ENCODE results near the gene IBA57.

IBA57 gene

GRCh38 chr1:228157729-228158126, 7.9 kb upstream of the IBA57 start:
- DNase-seq = no peak

GRCh38 chr1:228158151-228159007, 7.2 kb upstream of the IBA57 start:
- DNase-seq = no peak

DNA sequence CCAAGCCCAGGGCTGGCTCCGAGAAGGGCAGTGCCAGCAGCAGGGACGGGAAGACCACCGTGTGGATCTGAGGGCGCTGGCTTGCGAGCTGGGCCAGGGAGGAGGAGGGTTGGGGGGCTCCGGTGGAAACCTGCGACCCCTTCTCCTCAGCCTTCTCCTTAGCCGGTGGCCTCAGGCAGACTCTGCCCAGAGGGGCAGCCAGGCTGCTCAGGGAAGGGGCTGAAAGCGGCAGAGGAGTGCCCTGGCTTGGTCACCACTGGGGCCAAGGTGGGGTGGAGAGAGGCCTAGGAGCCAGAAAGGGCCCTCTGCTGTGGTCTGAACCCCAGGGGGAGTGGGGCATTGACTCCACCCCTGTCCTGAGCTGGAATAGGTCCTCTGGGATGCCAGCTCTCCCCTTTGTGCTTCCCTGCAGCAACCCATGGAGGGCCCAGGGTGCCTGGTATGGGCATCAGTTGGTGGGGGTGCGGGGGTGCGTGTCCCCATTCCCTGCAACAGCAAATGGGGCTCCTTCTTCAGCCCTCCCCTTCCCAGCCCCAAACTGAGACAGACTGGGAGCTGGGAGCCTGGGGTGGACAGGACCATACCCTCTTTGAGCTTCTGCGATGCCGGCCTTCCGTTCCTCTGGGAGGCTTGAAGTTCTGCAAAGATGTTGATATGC, 6.5 kb upstream of the IBA57 start:
- no peak for DNase-seq

DNA sequence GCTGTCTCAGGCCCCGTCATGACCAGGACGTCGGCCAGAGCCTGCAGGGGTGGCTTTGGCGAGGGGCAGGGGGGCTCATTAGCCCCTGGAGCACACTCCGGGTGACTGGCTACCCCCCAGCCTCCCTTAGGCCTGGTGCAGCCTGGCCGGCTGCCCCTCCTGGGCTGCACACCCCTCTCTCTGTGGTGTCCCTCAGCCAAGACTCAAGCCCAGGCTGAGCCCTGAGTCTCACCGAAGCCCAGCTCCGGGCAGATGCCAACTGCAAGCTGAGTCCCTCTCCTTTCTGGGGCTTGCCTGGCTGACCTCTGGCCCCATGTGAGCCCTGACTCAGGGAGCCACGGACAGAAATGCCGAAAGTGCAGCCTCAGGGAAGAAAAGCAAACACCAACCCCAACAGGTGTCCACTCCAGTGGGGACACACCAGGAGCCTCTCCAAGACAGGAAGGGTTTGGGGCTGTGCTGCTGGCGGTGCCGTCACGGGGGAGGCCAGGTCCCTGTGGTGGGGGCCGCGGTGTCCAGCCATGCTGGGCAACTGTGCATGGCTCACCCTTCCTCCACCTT, 5.3 kb upstream of the IBA57 start:
- DNase-seq = no peak

DNA sequence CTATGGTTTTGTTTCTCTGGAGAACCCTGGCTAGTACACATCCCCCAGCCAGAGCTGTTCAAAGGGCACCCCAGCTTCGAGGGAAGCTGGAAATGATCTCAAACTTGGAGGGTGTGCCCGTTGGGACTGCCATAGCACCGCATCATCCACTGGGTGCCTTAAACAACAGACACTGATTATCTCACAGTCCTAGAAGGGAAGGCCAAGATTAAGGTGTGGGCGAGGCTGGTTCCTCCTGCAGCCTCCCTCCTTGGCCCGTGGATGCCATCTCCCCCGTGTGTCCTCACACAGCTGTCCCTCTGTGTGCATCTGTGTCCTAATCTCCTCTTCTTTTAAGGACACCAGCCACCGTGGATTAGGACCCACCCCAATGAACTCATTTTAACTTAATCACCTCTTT, 4.2 kb upstream of the IBA57 start:
- DNase-seq = no peak

- no peak for DNase-seq
Measured at GRCh38 chr1:228161866-228162265, 3.7 kb upstream of the IBA57 start.

DNA sequence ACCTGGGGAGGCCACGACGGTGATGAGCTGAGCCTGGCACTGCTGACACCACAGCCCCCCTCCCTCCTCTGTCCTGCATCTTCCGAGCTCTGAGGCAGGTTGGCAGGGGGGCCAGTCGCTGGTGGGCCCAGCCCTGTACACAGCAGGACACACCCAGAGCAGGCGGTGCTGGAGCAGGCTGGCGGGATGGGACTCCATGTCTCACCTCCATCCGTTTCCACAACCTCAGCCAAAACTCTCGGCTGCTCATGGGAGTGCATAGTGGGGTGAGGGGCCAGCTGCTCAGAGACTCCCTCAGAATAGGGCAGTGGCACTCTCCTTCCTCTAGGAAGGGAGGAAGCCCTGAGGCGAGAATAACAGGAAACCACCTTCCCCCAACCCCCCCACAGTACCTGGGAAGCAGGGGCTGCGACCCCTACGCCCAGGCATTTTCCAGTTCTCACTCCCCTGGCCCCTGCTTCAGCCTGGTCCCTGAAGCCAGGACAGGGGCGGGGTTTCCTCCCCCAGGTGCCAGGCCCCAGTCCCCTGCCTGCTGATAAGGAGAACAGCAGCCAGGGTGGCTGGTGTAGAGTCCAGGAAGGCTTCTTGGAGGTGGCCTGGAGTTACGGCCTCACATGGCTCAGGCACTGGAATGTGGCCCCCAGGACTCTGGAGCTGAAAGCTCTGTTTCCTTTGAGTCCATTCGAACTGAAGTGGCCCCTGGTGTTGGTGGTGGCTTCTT, 3.2 kb upstream of the IBA57 start:
- DNase-seq = no peak

- no peak for DNase-seq
Measured at GRCh38 chr1:228163007-228163753, 2.4 kb upstream of the IBA57 start.

DNA sequence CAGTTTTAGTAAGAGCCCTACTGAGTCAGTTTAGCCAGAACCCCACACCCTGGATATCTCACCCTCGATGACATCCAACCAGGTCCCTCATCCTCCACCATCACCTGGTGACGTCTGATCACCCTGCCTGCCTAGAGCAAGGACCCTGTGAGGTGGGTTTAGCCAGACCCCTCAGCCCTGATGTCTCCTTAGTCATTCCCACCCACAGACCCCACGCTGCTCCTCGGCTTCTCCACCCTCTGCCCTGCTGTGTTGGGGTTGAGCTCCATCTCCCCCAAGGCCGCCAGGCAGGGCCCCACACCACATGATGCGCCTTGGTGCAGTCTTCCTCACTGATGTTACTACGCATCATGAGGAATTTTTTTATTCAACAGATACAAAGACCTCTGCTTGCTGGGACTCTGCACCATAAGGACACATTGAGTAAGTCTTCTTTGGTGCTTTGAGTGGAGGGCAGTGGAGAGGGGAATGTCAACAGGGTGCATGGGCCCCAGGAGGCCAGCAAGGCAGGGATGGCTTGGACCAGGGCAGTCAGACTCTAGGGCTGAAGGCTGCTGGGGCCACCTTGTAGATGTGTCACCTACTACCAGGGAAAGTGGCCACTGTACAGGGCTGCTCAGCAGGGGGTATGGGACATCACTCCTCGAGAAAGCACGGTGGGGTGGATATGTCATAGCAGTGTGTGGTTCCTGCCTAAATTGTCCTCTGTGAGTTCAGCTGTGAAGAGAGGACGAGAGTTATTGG, 1.7 kb upstream of the IBA57 start:
- DNase-seq = no peak

GRCh38 chr1:228164561-228165371, 838 bp upstream of the IBA57 start:
- DNase-seq = no peak

- no peak for DNase-seq
Measured at GRCh38 chr1:228166170-228166936, 749 bp downstream of the IBA57 start.

DNA sequence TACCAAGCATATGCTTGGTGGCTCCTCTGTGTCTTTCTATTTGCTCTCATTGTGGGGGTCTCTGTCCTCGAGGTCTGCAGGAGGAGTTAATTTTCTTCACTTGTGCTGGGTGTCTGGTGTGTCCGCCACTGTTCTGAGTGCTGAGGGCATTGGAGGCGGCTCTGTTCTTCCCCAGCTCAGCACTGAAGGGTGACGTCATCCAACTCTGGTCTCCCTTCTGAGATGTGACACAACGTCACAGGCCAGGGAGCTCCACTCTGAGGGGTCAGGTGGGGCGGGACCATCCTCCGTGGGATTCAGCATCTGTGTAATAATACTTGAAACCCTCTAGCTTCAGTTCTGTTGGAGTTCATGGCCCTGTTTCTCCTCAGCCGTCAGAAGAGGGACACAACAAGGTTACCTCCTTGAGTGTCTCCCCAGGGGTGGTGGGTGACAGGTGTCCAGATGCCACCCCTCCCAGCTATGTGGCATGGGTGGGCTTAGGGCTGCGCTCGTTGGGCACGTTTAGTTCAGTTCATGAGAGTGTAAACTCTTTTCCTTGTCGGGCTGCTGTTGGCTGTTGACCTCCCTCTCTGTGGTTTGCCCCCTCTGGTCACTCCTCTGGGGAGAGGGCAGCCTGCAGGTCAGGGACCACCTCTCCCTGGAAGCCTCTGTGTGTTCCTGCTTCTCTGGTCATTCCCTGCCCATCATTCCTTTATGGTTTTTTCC, 3.1 kb downstream of the IBA57 start:
- no peak for DNase-seq

DNA sequence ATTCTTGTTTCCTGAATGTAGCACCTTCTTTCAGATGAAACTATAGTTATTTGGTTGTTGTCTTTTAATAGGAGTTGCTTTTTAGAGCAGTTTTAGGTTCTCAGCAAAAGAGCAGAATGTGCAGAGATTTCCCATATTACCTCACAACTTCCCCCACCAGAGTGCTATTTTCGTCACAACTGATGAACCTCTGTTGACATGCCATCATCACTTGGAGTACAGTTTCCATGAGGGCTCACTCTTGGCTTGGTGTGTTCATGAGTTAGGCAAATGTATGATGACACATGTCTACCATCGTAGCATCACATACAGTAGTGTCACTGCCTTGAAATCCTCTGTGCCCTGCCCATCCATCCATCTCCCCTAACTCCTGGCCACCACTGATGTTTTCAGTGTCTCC, 3.7 kb downstream of the IBA57 start:
- DNase-seq = no peak

- no peak for DNase-seq
Measured at GRCh38 chr1:228170666-228171065, 5.1 kb downstream of the IBA57 start.

DNA sequence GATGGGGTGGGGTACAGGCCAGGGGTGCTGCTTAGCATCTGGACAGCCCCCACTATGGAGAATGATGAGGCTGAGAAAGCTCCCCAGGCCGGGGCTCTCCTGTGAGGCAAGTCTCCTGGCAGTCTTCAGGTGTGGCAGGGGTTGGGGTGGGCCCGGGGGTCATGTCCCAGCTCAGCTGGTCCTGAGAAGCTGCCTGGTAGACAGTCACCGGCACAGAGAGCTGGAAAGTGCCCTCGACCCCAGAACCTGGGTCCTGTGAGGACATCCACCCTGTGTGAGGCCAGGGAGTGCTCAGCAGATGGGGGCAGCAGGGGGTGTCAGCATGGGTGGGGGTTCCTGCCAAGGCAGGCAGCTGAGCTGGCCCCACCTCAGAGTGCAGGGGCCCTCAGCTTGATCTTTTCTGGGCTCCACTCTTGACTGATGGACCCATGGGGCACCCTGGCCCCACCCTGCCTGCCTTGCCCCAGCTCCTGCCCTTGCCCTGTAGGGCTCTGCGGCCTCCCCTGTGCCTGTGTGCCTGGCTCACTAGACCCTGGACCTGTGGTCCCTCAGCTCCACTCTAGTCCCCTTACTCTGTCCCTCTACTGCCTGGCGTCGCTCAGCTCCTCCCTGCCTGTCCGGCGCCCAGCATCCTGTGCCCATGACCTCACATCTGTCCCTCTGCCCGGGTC, 5.8 kb downstream of the IBA57 start:
- DNase-seq = no peak

DNA sequence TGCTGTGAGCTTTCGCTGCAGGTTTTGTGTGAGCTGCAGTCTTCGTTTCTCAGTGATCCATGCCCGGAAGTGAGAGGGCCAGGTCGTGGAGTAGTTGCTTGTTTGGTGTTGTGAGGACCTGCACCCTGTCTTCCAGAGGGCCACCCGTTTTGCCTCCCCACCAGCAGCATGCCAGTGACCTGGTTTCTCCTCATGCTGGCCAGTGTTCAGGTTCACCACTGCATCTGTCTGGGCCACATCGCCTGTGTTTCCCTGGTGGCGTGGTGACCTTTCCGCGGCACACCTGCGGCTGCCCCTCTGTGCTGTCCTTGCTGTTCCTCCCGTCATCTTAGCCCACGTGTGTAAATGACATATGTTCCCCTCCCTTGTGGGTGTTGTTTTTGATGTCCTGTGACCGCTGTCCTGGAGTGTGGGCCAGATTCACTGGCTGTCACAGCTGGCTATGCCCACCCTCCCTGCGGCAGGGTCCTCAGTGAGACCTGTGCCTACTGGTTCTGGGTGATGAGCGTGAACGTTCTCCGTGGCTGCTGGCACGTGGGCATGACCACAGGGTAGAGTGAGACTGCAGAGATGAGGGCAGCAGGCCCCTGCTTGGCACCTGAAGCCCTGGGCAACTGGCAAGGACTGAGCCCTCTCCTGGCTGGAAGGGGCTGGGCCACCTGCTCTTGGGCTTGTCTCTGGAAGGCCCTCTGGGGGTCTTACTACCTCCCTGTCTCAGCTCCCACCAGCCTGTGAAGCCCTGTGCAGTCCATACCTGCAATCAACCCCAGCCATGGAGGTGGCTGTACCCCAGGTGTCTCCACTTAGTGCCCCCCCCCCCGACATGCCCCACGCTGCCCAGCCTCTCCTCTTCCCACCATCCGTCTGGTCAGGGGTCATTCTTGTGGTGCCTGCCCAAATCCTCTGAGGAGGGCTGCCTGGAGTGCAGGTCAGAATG, 7.3 kb downstream of the IBA57 start:
- DNase-seq = no peak

DNA sequence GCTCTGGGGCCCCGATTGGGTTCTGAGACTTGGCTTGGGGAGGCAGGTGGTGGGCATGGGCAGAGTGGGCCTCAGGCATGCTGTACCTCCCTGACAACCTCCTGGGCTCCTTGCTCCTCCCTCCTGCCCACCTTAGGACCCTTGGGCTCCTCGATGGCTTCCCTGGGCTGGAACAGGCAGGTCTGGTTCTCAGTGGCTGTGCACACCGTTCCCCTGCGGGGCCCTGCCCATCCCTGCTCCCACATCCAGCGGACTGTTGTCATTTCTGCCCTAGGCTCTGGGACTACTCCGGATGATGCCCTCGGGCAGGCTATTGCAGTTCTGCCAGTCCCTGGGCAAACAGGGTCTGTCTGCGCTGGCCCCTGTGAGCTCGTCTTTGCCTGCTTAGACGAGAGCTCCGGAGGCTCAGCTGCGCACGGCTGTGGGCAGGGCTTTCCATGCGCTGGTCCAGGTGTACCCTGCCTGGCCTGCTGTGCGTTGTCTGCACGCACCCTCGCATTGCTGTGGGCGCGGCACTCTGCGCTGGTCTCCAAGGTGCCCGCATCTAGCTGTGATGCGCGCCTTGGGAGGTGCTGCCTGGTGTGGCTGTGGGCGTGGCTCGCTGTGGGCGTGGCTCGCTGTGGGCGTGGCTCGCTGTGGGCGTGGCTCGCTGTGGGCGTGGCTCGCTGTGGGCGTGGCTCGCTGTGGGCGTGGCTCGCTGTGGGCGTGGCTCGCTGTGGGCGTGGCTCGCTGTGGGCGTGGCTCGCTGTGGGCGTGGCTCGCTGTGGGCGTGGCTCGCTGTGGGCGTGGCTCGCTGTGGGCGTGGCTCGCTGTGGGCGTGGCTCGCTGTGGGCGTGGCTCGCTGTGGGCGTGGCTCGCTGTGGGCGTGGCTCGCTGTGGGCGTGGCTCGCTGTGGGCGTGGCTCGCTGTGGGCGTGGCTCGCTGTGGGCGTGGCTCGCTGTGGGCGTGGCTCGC, 8.2 kb downstream of the IBA57 start:
- DNase-seq = peak; percentile 60
